Glomerular visceral epithelial cell (primary cell): ENCODE results near the gene TFCP2L1.
"Not testable (repeated sequence)": the region's sequence is repeated elsewhere in the genome, so short reads cannot be mapped to it uniquely, and the experiment has no call there.

Source experiments
- DNase-seq: peaks from one replicate; pipeline ENCODE4 v3.0.0-alpha.2; 2016; ENCODE audit errors: extremely low spot score

The TFCP2L1 gene

GRCh38 chr2:121284463-121285449 lies at the start of gene TFCP2L1:
Gene TFCP2L1, minus strand, starts transcription at chr2:121285202. Its CDS starts 93 bp downstream, at chr2:121285109.
- peak; percentile 25 for DNase-seq

- no peak for DNase-seq
These were observed 49.0 kb upstream of the TFCP2L1 start for GRCh38 chr2:121333834-121334558.

- no peak for DNase-seq
These were observed 48.2 kb upstream of the TFCP2L1 start for GRCh38 chr2:121333231-121333630.

GRCh38 chr2:121331324-121331723 lies 46.3 kb upstream of the TFCP2L1 start:
- not testable (repeated sequence) for DNase-seq

GRCh38 chr2:121330921-121331320 lies 45.9 kb upstream of the TFCP2L1 start:
- no peak for DNase-seq

GRCh38 chr2:121329786-121330185 lies 44.8 kb upstream of the TFCP2L1 start:
- no peak for DNase-seq

- no peak for DNase-seq
These were observed 41.6 kb upstream of the TFCP2L1 start for GRCh38 chr2:121326628-121327027.

- no peak for DNase-seq
These were observed 39.6 kb upstream of the TFCP2L1 start for GRCh38 chr2:121324601-121325000.

GRCh38 chr2:121321476-121321875 lies 36.5 kb upstream of the TFCP2L1 start:
- DNase-seq = no peak

GRCh38 chr2:121319941-121320340 lies 34.9 kb upstream of the TFCP2L1 start:
- no peak for DNase-seq

GRCh38 chr2:121316986-121317385 lies 32.0 kb upstream of the TFCP2L1 start:
- DNase-seq = no peak

- not testable (repeated sequence) for DNase-seq
These were observed 28.7 kb upstream of the TFCP2L1 start for GRCh38 chr2:121313701-121314100.

GRCh38 chr2:121309801-121310200 lies 24.8 kb upstream of the TFCP2L1 start:
- DNase-seq = no peak

GRCh38 chr2:121309323-121309722 lies 24.3 kb upstream of the TFCP2L1 start:
- DNase-seq = no peak

- no peak for DNase-seq
These were observed 22.0 kb upstream of the TFCP2L1 start for GRCh38 chr2:121307048-121307447.

- no peak for DNase-seq
These were observed 19.9 kb upstream of the TFCP2L1 start for GRCh38 chr2:121304941-121305340.

GRCh38 chr2:121303531-121304263 lies 18.7 kb upstream of the TFCP2L1 start:
- no peak for DNase-seq

GRCh38 chr2:121301190-121301589 lies 16.2 kb upstream of the TFCP2L1 start:
- DNase-seq = not testable (repeated sequence)

GRCh38 chr2:121298476-121298875 lies 13.5 kb upstream of the TFCP2L1 start:
- no peak for DNase-seq

- not testable (repeated sequence) for DNase-seq
These were observed 12.9 kb upstream of the TFCP2L1 start for GRCh38 chr2:121297866-121298265.

GRCh38 chr2:121297217-121297830 lies 12.3 kb upstream of the TFCP2L1 start:
- peak; percentile 32 for DNase-seq
